HepG2 (cell line): ENCODE data around the gene COX15. TPM values are rescaled to one million over a fixed set of nuclear protein-coding genes. Genes with fewer than 3 reads are reported as not detected.
A peak's percentile ranks its signal among the peaks of the same experiment; 100 is the strongest.

Experiments
- BATF2 ChIP-seq: sonication (generic); formaldehyde crosslinking; IDR thresholded peaks from 2 replicates; pipeline ENCODE4 v1.8.0; 2022; ENCODE audit warnings: mild to moderate bottlenecking, missing genetic modification reagents, moderate library complexity
- BRCA1 ChIP-seq: sonication (generic); formaldehyde crosslinking; IDR thresholded peaks from 2 replicates; pipeline ENCODE4 v1.4.0; 2020; ENCODE audit warnings: missing genetic modification reagents
- CREB1 ChIP-seq, 2 experiments: fragments of 450-650 bp in 1 of 2; IDR thresholded peaks; 2 replicates each; pipeline ENCODE4 v1.6.1; 2016 to 2017; ENCODE audit warnings: control low read depth in 1 of 2, mild to moderate bottlenecking in 1 of 2, missing compliant biosample characterization in 1 of 2, missing genetic modification characterization in 1 of 2
- DPF2 ChIP-seq: sonication (generic); formaldehyde crosslinking; IDR thresholded peaks from 2 replicates; pipeline ENCODE4 v1.4.0; 2020; ENCODE audit warnings: mild to moderate bottlenecking, low read depth, missing genetic modification reagents, borderline replicate concordance
- LBX2 ChIP-seq: sonication (generic); formaldehyde crosslinking; IDR thresholded peaks from 2 replicates; pipeline ENCODE4 v1.5.0; 2020; ENCODE audit warnings: missing genetic modification reagents, mild to moderate bottlenecking, borderline replicate concordance
- MED13 ChIP-seq: sonication (generic); formaldehyde crosslinking; IDR thresholded peaks from 2 replicates; pipeline ENCODE4 v1.5.0; 2020; ENCODE audit warnings: missing genetic modification reagents
- MYC ChIP-seq: sonication (generic); formaldehyde crosslinking; IDR thresholded peaks from 2 replicates; pipeline ENCODE4 v1.9.0; 2021; ENCODE audit warnings: missing genetic modification reagents, borderline replicate concordance
- NCOA5 ChIP-seq: sonication (generic); formaldehyde crosslinking; IDR thresholded peaks from 2 replicates; pipeline ENCODE4 v1.4.0; 2020; ENCODE audit warnings: missing genetic modification reagents
- RCOR2 ChIP-seq: IDR thresholded peaks from 2 replicates; pipeline ENCODE4 v1.6.1; 2016; ENCODE audit warnings: missing biosample characterization, missing genetic modification reagents
- REXO4 ChIP-seq: sonication (generic); formaldehyde crosslinking; IDR thresholded peaks from 2 replicates; pipeline ENCODE4 v1.8.0; 2022; ENCODE audit warnings: missing genetic modification reagents, mild to moderate bottlenecking, borderline replicate concordance
- STAT5B ChIP-seq: sonication (generic); formaldehyde crosslinking; IDR thresholded peaks from 2 replicates; pipeline ENCODE4 v1.4.0; 2020; ENCODE audit warnings: missing genetic modification reagents
- SYNCRIP ChIP-seq: fragments of 200-400 bp; formaldehyde crosslinking; IDR thresholded peaks from 2 replicates; pipeline ENCODE4 v1.6.1; 2018; ENCODE audit warnings: mild to moderate bottlenecking, low read depth, low read length; ENCODE audit not compliant: insufficient read depth
- TAF1 ChIP-seq: sonication (generic); formaldehyde crosslinking; IDR thresholded peaks from 2 replicates; pipeline ENCODE4 v1.4.0; 2020; ENCODE audit warnings: missing genetic modification reagents
- ZBTB42 ChIP-seq: sonication (generic); formaldehyde crosslinking; IDR thresholded peaks from 2 replicates; pipeline ENCODE4 v1.5.0; 2020; ENCODE audit warnings: mild to moderate bottlenecking, missing genetic modification reagents
- ZBTB46 ChIP-seq: sonication (generic); formaldehyde crosslinking; IDR thresholded peaks from 2 replicates; pipeline ENCODE4 v1.4.0; 2020; ENCODE audit warnings: mild to moderate bottlenecking, missing genetic modification reagents, borderline replicate concordance
- ZFP82 ChIP-seq: sonication (generic); formaldehyde crosslinking; IDR thresholded peaks from 2 replicates; pipeline ENCODE4 v1.5.1; 2020; ENCODE audit warnings: mild to moderate bottlenecking, missing genetic modification reagents, borderline replicate concordance
- ZFY ChIP-seq: sonication (generic); formaldehyde crosslinking; IDR thresholded peaks from 2 replicates; pipeline ENCODE4 v1.4.0; 2020; ENCODE audit warnings: missing genetic modification reagents
- ZNF136 ChIP-seq: sonication (generic); formaldehyde crosslinking; IDR thresholded peaks from 2 replicates; pipeline ENCODE4 v1.8.1; 2022; ENCODE audit warnings: low read depth, mild to moderate bottlenecking, moderate library complexity, missing genetic modification reagents
- ZNF276 ChIP-seq: sonication (generic); formaldehyde crosslinking; IDR thresholded peaks from 2 replicates; pipeline ENCODE4 v1.4.0; 2020; ENCODE audit warnings: mild to moderate bottlenecking, low read depth, missing genetic modification reagents
- ZNF33A ChIP-seq: sonication (generic); formaldehyde crosslinking; IDR thresholded peaks from 2 replicates; pipeline ENCODE4 v1.5.1; 2020; ENCODE audit warnings: missing genetic modification reagents, mild to moderate bottlenecking, moderate library complexity, borderline replicate concordance
- ZNF431 ChIP-seq: sonication (generic); formaldehyde crosslinking; IDR thresholded peaks from 2 replicates; pipeline ENCODE4 v1.9.0; 2022; ENCODE audit warnings: missing genetic modification reagents, low read depth, mild to moderate bottlenecking, borderline replicate concordance
- ZNF598 ChIP-seq: sonication (generic); formaldehyde crosslinking; IDR thresholded peaks from 2 replicates; pipeline ENCODE4 v1.5.1; 2020; ENCODE audit warnings: mild to moderate bottlenecking, missing genetic modification reagents, borderline replicate concordance
- ZNF691 ChIP-seq: sonication (generic); formaldehyde crosslinking; IDR thresholded peaks from 2 replicates; pipeline ENCODE4 v1.4.0; 2020; ENCODE audit warnings: missing genetic modification reagents, low read depth, mild to moderate bottlenecking, borderline replicate concordance
- ZNF724P ChIP-seq: sonication (generic); formaldehyde crosslinking; IDR thresholded peaks from 2 replicates; pipeline ENCODE4 v1.8.0; 2022; ENCODE audit warnings: missing genetic modification reagents, borderline replicate concordance
- ZNF75D ChIP-seq: sonication (generic); formaldehyde crosslinking; IDR thresholded peaks from 2 replicates; pipeline ENCODE4 v1.8.1; 2023; ENCODE audit warnings: missing genetic modification reagents, mild to moderate bottlenecking, borderline replicate concordance
- ZSCAN29 ChIP-seq: sonication (generic); formaldehyde crosslinking; conservative IDR thresholded peaks from 2 replicates; pipeline ENCODE4 v1.4.0; 2020; ENCODE audit warnings: mild to moderate bottlenecking, missing genetic modification reagents
- polyA plus RNA-seq, 8 experiments: library from polyadenylated mRNA; depleted of rRNA in 3 of 8; stranded (reverse) in 7 of 8; unstranded in 1 of 8; fragments of >200 nt; fragmentation: Illumina TruSeq in 4 of 8; extraction: Trizol in 4 of 8; gene quantifications; 2 replicates each; pipeline versions ENCODE4 v1.2.1 to v1.2.3, GENCODE V29; 2011 to 2016; ENCODE audit warnings: low read depth in 4 of 8, missing spikeins in 1 of 8, mixed read lengths in 1 of 8; ENCODE audit not compliant: insufficient read depth in 1 of 8
- total RNA-seq, 5 experiments: library from RNA; depleted of rRNA; stranded (reverse); fragments of >200 nt; fragmentation: Illumina TruSeq; extraction: Trizol; gene quantifications; 2 replicates each; pipeline ENCODE4 v1.2.3, GENCODE V29; 2016; ENCODE audit warnings: low read depth in 1 of 5

COX15 gene
- total and polyA plus RNA-seq, 2 of the 13 experiments (the other 11 are each of a cell fraction or from before 2014, with no cell fraction given) = 19.2 to 44.7 TPM

- TF ChIP-seq DPF2 (CRISPR knock-in tag) (peak; percentile 76; the same call in 1 of the 2 replicates), STAT5B (CRISPR knock-in tag) (no peak), RCOR2 (CRISPR knock-in tag) (peak; percentile 84), BRCA1 (CRISPR knock-in tag) (no peak), ZNF75D (CRISPR knock-in tag) (no peak), ZFY (no peak), TAF1 (CRISPR knock-in tag) (no peak), SYNCRIP (no peak), ZNF136 (CRISPR knock-in tag) (no peak), ZNF431 (CRISPR knock-in tag) (no peak; the same call in 1 of the 2 replicates), MYC (CRISPR knock-in tag) (no peak), ZBTB42 (CRISPR knock-in tag) (no peak), ZSCAN29 (CRISPR knock-in tag) (0 out of 2 replicates have a peak, but pooled peaks have one; percentile 36), BATF2 (CRISPR knock-in tag) (no peak), ZNF598 (no peak), REXO4 (CRISPR knock-in tag) (no peak), ZBTB46 (CRISPR knock-in tag) (no peak), ZFP82 (CRISPR knock-in tag) (no peak), ZNF276 (CRISPR knock-in tag) (no peak), CREB1 (IDR thresholded peaks at IDR 0.05) (no peak), CREB1 (CRISPR knock-in tag; IDR thresholded peaks at IDR 0.05) (0 out of 2 replicates have a peak, but pooled peaks have one; percentile 16), ZNF691 (CRISPR knock-in tag) (no peak), ZNF724P (no peak), LBX2 (CRISPR knock-in tag) (no peak), ZNF33A (CRISPR knock-in tag) (no peak), NCOA5 (CRISPR knock-in tag) (no peak), MED13 (CRISPR knock-in tag) (no peak)
These were observed 22.7 kb upstream of the COX15 start (continued) for GRCh38 chr10:99754670-99755069.
